Thyroid gland (tissue), 4 donors: ENCODE measurements around the gene CBLL1.

Experiments
- CTCF ChIP-seq, 6 experiments: fragments of 200-600 bp in 3 of 6; fragments of 450-650 bp in 3 of 6; sonication (generic) in 3 of 6; IDR thresholded peaks; one replicate each; pipeline ENCODE4 v1.5.1; 2016 to 2019; ENCODE audit warnings: antibody characterized with exemption in 6 of 6, mild to moderate bottlenecking in 2 of 6, inconsistent platforms in 1 of 6, moderate library complexity in 1 of 6
- POLR2A ChIP-seq, 2 donors: fragments of 450-650 bp; IDR thresholded peaks; one replicate each; pipeline ENCODE4 v1.6.1; 2017; ENCODE audit warnings: antibody characterized with exemption in 2 of 2, mild to moderate bottlenecking in 2 of 2, moderate library complexity in 1 of 2

GRCh38 chr7:107788216-107788615 is 44.3 kb downstream of the CBLL1 start:
- no peak for TF ChIP-seq POLR2A (IDR thresholded peaks at IDR 0.05)
- no peak for TF ChIP-seq CTCF (IDR thresholded peaks at IDR 0.05)
